ENCODE data around the gene ACAA2. TPM values are rescaled to one million over a fixed set of nuclear protein-coding genes. Genes with fewer than 3 reads are reported as not detected.
"Not testable (repeated sequence)": the region's sequence is repeated elsewhere in the genome, so short reads cannot be mapped to it uniquely, and the experiment has no call there.

The ACAA2 gene
- polyA plus RNA-seq, 1 experiment: 33.8 TPM

DNA sequence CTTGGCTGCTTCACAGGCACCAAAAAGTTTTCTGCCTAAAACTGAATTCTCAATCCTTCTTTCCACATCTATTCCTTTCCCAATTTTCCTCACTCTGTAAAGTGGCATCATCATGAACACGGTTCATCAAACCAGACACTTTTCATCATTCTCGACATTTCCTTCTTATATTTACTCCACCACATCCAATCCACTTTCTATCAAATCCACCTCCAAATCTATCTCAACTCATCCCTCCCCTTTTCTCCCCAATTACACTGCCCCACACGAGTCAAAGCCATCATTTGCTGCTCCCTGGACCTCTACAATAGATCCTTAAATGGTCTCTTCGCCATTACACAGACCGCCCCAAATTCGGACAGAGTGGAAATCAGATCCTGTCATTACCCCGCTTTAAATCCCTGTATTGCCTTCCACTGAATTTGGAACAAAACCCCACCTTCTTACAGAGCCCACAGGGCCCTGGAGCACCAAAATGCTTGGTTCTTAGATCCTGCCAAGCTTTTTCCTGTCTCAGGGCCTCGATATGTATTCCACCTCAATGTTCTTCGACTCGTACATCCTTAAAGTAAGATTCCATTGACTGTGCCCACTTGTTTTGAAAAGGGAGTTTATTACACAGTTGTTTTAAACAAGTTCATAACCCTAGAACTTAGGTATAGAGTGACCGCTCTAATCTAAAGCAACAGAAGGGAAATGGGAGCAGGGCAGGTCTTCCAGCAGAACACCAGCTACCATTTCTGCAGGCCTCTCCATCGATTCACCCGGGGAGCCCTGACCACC is 856 bp downstream of the ACAA2 start:
- Histone ChIP-seq H3K27me3 (ENCODE audit: control insufficient read depth, insufficient read depth, low read length) (no peaks in the 10 kb centered on the region), H3K4me3 (ENCODE audit: low read depth, low read length) (peak overlapping the region; percentile 83), H3K27ac (ENCODE audit: low read depth, low read length) (peak overlapping the region; percentile 43), H3K9me3 (ENCODE audit: control insufficient read depth, insufficient read depth, low read length) (no peaks in the 10 kb centered on the region; the same call in none of the 2 replicates)
- no peak for DNase-seq (ENCODE audit: low read depth, low spot score)
- CTCF ChIA-PET: interaction anchor here (0.6 to 2.4 kb wide), 6 partner anchors 28 to 616 kb away, joined by 3 to 8 read pairs (median 4); no protein-coding TSS in a partner anchor
- POLR2A ChIA-PET: no interaction called here
- TF ChIP-seq, protein P1, sequence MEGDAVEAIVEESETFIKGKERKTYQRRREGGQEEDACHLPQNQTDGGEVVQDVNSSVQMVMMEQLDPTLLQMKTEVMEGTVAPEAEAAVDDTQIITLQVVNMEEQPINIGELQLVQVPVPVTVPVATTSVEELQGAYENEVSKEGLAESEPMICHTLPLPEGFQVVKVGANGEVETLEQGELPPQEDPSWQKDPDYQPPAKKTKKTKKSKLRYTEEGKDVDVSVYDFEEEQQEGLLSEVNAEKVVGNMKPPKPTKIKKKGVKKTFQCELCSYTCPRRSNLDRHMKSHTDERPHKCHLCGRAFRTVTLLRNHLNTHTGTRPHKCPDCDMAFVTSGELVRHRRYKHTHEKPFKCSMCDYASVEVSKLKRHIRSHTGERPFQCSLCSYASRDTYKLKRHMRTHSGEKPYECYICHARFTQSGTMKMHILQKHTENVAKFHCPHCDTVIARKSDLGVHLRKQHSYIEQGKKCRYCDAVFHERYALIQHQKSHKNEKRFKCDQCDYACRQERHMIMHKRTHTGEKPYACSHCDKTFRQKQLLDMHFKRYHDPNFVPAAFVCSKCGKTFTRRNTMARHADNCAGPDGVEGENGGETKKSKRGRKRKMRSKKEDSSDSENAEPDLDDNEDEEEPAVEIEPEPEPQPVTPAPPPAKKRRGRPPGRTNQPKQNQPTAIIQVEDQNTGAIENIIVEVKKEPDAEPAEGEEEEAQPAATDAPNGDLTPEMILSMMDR (IDR thresholded peaks at IDR 0.05; ENCODE audit: low read depth, low read length): no peak

DNA sequence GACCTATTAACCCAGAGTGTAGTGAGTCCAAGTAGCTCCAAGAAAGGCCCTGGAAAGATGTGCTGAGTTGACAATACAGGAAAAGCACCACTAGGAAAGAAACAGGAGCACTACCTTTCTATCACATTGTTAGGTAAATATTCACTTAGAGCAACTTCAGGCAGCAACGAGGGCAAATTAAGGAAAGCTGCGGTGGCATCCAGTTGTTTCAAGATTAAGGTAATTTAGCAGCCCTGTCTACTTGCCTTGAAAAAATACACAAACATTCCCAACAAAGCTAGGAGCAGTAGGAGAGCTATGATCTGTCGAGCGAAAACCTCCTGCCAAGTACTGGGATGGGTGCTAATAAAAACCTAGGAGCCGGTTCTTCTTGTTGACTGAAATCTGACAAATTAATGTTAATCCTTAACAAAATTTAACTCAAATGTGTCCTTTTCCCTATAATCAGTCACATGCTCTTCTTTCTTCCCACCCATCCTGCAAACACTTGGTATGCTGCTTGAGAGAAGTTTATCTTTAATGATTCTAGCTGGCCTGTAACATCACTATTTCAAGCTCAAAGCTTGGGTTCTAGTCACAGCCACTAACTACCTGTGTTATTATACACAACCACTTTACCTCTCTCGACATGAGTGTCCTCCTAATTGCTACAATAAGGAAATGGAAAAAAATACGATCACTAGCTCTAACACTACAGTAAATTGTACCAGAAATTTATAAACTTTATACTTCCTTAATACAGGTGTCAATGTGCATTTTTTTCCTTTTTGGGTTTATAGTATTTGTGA is 2.0 kb downstream of the ACAA2 start:
- no peak overlapping the region for H3K4me3 ChIP-seq (ENCODE audit: low read depth, low read length)
- DNase-seq (ENCODE audit: low read depth, low spot score): no peak
- no peak overlapping the region for H3K27ac ChIP-seq (ENCODE audit: low read depth, low read length)
- H3K9me3 ChIP-seq (ENCODE audit: control insufficient read depth, insufficient read depth, low read length): no peaks in the 10 kb centered on the region; the same call in none of the 2 replicates
- ChIA-PET POLR2A (no interaction called here), CTCF (interaction anchor here (0.9 to 2.4 kb wide), 7 partner anchors 27 to 252 kb away, joined by 3 to 8 read pairs (median 4); no protein-coding TSS in a partner anchor)
- TF ChIP-seq, protein P1 (IDR thresholded peaks at IDR 0.05; ENCODE audit: low read depth, low read length): no peak
- H3K27me3 ChIP-seq (ENCODE audit: control insufficient read depth, insufficient read depth, low read length): no peaks in the 10 kb centered on the region

DNA sequence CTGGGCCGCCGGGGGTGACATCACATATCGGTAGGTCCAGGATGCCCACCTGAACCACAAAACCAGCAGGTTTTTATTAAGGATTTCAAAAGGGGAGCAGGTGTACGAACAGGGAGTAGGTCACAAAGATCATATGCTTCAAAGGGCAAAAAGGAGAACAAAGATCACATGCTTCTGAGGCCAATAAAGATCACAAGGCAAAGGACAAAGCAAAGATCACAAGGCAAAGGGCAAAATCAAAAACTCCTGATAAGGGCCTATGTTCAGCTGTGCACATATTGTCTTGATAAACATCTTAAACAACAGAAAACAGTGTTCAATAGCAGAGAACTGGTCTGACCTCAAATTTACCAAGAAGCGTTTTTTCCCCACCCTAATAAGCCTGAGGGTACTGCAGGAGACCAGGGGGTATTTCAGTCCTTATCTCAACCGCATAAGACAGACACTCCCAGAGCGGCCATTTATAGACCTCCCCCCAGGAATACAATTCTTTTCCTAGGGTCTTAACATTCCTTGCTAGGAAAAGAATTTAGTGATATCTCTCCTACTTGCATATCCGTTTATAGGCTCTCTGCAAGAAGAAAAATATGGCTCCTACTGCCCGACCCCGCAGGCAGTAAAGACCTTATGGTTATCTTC is 4.7 kb downstream of the ACAA2 start:
- POLR2A ChIA-PET; H3K27me3 ChIP-seq (ENCODE audit: control insufficient read depth, insufficient read depth, low read length); H3K4me3 ChIP-seq (ENCODE audit: low read depth, low read length); DNase-seq (ENCODE audit: low read depth, low spot score); CTCF ChIA-PET; H3K9me3 ChIP-seq (ENCODE audit: control insufficient read depth, insufficient read depth, low read length); H3K27ac ChIP-seq (ENCODE audit: low read depth, low read length): not testable (repeated sequence)

DNA sequence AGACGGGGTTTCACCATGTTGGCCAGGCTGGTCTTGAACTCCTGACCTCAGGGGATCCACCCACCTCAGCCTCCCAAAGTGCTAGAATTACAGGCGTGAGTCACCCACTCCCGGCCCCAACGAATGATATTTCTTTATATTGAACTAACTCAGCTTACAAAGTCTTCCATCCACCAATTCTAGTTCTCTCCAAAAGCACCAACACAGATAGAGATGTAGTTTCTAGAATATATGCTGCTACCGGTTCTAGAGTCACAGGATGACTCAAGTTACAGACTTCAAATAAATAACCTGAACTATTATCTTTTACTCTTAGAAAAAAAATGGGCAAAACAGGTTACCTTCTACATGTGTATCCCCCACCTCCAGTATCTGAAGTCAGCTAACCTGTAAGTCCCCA is 9.2 kb downstream of the ACAA2 start:
- TF ChIP-seq, protein P1 (IDR thresholded peaks at IDR 0.05; ENCODE audit: low read depth, low read length): no peak
- no peaks in the 10 kb centered on the region for H3K27me3 ChIP-seq (ENCODE audit: control insufficient read depth, insufficient read depth, low read length)
- no peak overlapping the region for H3K27ac ChIP-seq (ENCODE audit: low read depth, low read length)
- peaks cover 8% of the 10 kb centered on the region for H3K9me3 ChIP-seq (ENCODE audit: control insufficient read depth, insufficient read depth, low read length)
- no peak overlapping the region for H3K4me3 ChIP-seq (ENCODE audit: low read depth, low read length)
- POLR2A ChIA-PET: no interaction called here
- no peak for DNase-seq (ENCODE audit: low read depth, low spot score)
- CTCF ChIA-PET: no interaction called here

DNA sequence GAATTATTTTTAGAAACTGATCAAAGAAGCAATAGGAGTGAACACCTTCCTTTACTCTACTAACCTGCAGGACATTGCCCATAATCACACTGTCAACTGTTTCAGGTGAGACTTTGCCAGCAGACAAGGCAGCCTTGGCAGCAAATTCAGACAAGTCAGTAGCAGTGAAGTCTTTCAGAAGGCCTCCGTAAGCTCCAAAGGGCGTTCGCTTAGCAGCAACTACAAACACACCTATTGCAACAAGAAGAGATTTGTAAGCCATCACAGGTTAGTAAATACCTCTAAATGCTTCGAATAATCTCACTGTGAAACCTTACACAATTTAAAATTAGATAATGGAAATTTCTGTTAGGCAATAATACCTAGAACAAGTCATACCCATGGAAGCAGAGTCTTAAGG is 10.7 kb downstream of the ACAA2 start:
- Histone ChIP-seq H3K9me3 (ENCODE audit: control insufficient read depth, insufficient read depth, low read length) (peaks cover 8% of the 10 kb centered on the region), H3K27me3 (ENCODE audit: control insufficient read depth, insufficient read depth, low read length) (no peaks in the 10 kb centered on the region), H3K4me3 (ENCODE audit: low read depth, low read length) (no peak overlapping the region), H3K27ac (ENCODE audit: low read depth, low read length) (no peak overlapping the region)
- ChIA-PET CTCF (no interaction called here), POLR2A (no interaction called here)
- TF ChIP-seq, protein P1 (IDR thresholded peaks at IDR 0.05; ENCODE audit: low read depth, low read length): no peak
- no peak for DNase-seq (ENCODE audit: low read depth, low spot score)

DNA sequence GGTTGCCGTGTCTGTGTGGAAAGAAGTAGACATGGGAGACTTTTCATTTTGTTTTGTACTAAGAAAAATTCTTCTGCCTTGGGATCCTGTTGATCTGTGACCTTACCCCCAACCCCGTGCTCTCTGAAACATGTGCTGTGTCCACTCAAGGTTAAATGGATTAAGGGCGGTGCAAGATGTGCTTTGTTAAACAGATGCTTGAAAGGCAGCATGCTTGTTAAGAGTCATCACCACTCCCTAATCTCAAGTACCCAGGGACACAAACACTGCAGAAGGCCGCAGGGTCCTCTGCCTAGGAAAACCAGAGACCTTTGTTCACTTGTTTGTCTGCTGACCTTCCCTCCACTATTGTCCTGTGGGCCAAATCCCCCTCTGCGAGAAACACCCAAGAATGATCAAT is 12.8 kb downstream of the ACAA2 start:
- DNase-seq (ENCODE audit: low read depth, low spot score); H3K27ac ChIP-seq (ENCODE audit: low read depth, low read length); H3K9me3 ChIP-seq (ENCODE audit: control insufficient read depth, insufficient read depth, low read length); POLR2A ChIA-PET; H3K27me3 ChIP-seq (ENCODE audit: control insufficient read depth, insufficient read depth, low read length); CTCF ChIA-PET; H3K4me3 ChIP-seq (ENCODE audit: low read depth, low read length): not testable (repeated sequence)

DNA sequence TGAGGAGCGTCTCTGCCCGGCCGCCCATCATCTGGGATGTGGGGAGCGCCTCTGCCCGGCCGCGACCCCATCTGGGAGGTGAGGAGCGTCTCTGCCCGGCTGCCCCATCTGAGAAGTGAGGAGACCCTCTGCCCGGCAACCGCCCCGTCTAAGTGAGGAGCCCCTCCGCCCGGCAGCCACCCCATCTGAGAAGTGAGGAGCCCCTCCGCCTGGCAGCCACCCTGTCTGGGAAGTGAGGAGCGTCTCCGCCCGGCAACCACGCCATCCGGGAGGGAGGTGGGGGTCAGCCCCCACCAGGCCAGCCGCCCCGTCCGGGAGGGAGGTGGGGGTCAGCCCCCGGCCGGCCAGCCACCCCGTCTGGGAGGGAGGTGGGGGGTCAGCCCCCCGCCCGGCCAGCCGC is 13.5 kb downstream of the ACAA2 start:
- H3K9me3 ChIP-seq (ENCODE audit: control insufficient read depth, insufficient read depth, low read length); H3K4me3 ChIP-seq (ENCODE audit: low read depth, low read length); H3K27ac ChIP-seq (ENCODE audit: low read depth, low read length); CTCF ChIA-PET; H3K27me3 ChIP-seq (ENCODE audit: control insufficient read depth, insufficient read depth, low read length); DNase-seq (ENCODE audit: low read depth, low spot score); POLR2A ChIA-PET: not testable (repeated sequence)
